HG03095 (cell line): ENCODE measurements around the gene CAMK2B.
"Not testable (repeated sequence)": the region's sequence is repeated elsewhere in the genome, so short reads cannot be mapped to it uniquely, and the experiment has no call there.

Experiments used
- ATAC-seq: cut with Tn5 transposase; IDR thresholded peaks from one replicate; pipeline ENCODE4 v1.9.1; 2021; ENCODE audit warnings: moderate library complexity; ENCODE audit not compliant: unreplicated experiment

The CAMK2B gene

GRCh38 chr7:44219371-44220045 lies 105.9 kb downstream of the CAMK2B start:
- ATAC-seq, result no peak

GRCh38 chr7:44218418-44219201 lies 106.8 kb downstream of the CAMK2B start:
- no peak for ATAC-seq

GRCh38 chr7:44217852-44218402 lies 107.5 kb downstream of the CAMK2B start:
- ATAC-seq, result no peak

GRCh38 chr7:44217223-44217714 lies 108.1 kb downstream of the CAMK2B start:
- ATAC-seq, result no peak

- no peak for ATAC-seq
These were observed 108.7 kb downstream of the CAMK2B start for GRCh38 chr7:44216521-44217222.

GRCh38 chr7:44216019-44216418 lies 109.4 kb downstream of the CAMK2B start:
- no peak for ATAC-seq

GRCh38 chr7:44215531-44215930 lies 109.9 kb downstream of the CAMK2B start:
- ATAC-seq, result no peak

- no peak for ATAC-seq
These were observed 111.5 kb downstream of the CAMK2B start for GRCh38 chr7:44213877-44214388.

GRCh38 chr7:44213206-44213876 lies 112.1 kb downstream of the CAMK2B start:
- ATAC-seq, result no peak

- ATAC-seq, result no peak
These were observed 112.7 kb downstream of the CAMK2B start for GRCh38 chr7:44212581-44213184.

- ATAC-seq, result no peak
These were observed 113.4 kb downstream of the CAMK2B start for GRCh38 chr7:44212018-44212417.

- ATAC-seq, result no peak
These were observed 114.2 kb downstream of the CAMK2B start for GRCh38 chr7:44211126-44211675.

- ATAC-seq, result no peak
These were observed 115.3 kb downstream of the CAMK2B start for GRCh38 chr7:44210107-44210506.

GRCh38 chr7:44208085-44208484 lies 117.3 kb downstream of the CAMK2B start:
- ATAC-seq, result no peak

GRCh38 chr7:44206008-44206407 lies 119.4 kb downstream of the CAMK2B start:
- ATAC-seq, result no peak

GRCh38 chr7:44201813-44202212 lies 123.6 kb downstream of the CAMK2B start:
- no peak for ATAC-seq

- ATAC-seq, result peak; percentile 99
These were observed 124.5 kb downstream of the CAMK2B start, which contains the start of gene YKT6 for GRCh38 chr7:44200699-44201461. YKT6 (plus strand) TSS chr7:44200978; CDS start chr7:44201136, 158 bp downstream.

- not testable (repeated sequence) for ATAC-seq
These were observed 125.2 kb downstream of the CAMK2B start for GRCh38 chr7:44200163-44200562.

- ATAC-seq, result no peak
These were observed 127.9 kb downstream of the CAMK2B start for GRCh38 chr7:44197474-44197873.
